HCT116 (cell line): Measurements from ENCODE around the gene ZNRF2.

Experiments
- ATF3 ChIP-seq: IDR thresholded peaks from 2 replicates; pipeline ENCODE4 v1.6.1; 2012
- CBX3 ChIP-seq: IDR thresholded peaks from 2 replicates; pipeline ENCODE4 v1.6.1; 2012; ENCODE audit warnings: low read depth
- CEBPB ChIP-seq: IDR thresholded peaks from 2 replicates; pipeline ENCODE4 v1.6.1; 2012; ENCODE audit warnings: low read depth
- CTCF ChIP-seq, 3 experiments: fragments of 200-600 bp in 1 of 3; sonication (generic) in 1 of 3; IDR thresholded peaks in 2 of 3; conservative IDR thresholded peaks in 1 of 3; 2 replicates each; pipeline ENCODE4 v1.5.1; 2012 to 2017; ENCODE audit warnings: low read depth in 2 of 3, low read length in 2 of 3, antibody characterized with exemption in 1 of 3, borderline replicate concordance in 1 of 3, control low read depth in 1 of 3, mild to moderate bottlenecking in 1 of 3, mixed read lengths in 1 of 3, mixed run types in 1 of 3, moderate library complexity in 1 of 3; ENCODE audit not compliant: insufficient read depth in 1 of 3
- EZH2 ChIP-seq: fragments of 200-600 bp; sonication (generic); IDR thresholded peaks from 2 replicates; pipeline ENCODE4 v1.6.1; 2017; ENCODE audit warnings: antibody characterized with exemption, mixed run types
- EZH2phosphoT487 ChIP-seq: fragments of 200-600 bp; IDR thresholded peaks from 2 replicates; pipeline ENCODE4 v1.6.1; 2018; ENCODE audit warnings: antibody characterized with exemption, borderline replicate concordance
- JUND ChIP-seq: IDR thresholded peaks from 2 replicates; pipeline ENCODE4 v1.6.1; 2012
- MAX ChIP-seq: IDR thresholded peaks from 2 replicates; pipeline ENCODE4 v1.6.1; 2012
- POLR2A ChIP-seq: IDR thresholded peaks from 2 replicates; pipeline ENCODE4 v1.7.0; 2011; ENCODE audit warnings: borderline replicate concordance; ENCODE audit not compliant: insufficient read depth, insufficient read length; ENCODE audit errors: extremely low read depth
- POLR2AphosphoS5 ChIP-seq: IDR thresholded peaks from 2 replicates; pipeline ENCODE4 v1.6.1; 2011; ENCODE audit warnings: mild to moderate bottlenecking, low read depth, low read length, moderate library complexity
- RAD21 ChIP-seq: IDR thresholded peaks from 2 replicates; pipeline ENCODE4 v1.6.1; 2012; ENCODE audit warnings: low read depth, mild to moderate bottlenecking
- SIN3A ChIP-seq: IDR thresholded peaks from 2 replicates; pipeline ENCODE4 v1.6.1; 2012; ENCODE audit warnings: low read depth
- ZBTB33 ChIP-seq: IDR thresholded peaks from 2 replicates; pipeline ENCODE4 v1.6.1; 2011; ENCODE audit warnings: mild to moderate bottlenecking, low read length, moderate library complexity; ENCODE audit not compliant: insufficient replicate concordance; ENCODE audit errors: extremely low read depth
- ZNF274 ChIP-seq: fragments of 200-500 bp; sonication (Bioruptor generic); IDR thresholded peaks from 2 replicates; pipeline ENCODE4 v1.6.1; 2014; ENCODE audit warnings: mild to moderate bottlenecking, low read depth, low read length, inconsistent platforms

GRCh38 chr7:30302656-30303311 lies 18.4 kb downstream of the ZNRF2 start:
- TF ChIP-seq CTCF (IDR thresholded peaks at IDR 0.05 in 2 of 3, conservative IDR thresholded peaks at IDR 0.05 in 1 of 3; ENCODE audit: borderline replicate concordance in 1 of 3, insufficient read depth in 1 of 3, low read depth in 2 of 3, low read length in 2 of 3): no peak
- TF ChIP-seq ZNF274: no peak
- no peak for TF ChIP-seq POLR2AphosphoS5
- no peak for TF ChIP-seq POLR2A
- TF ChIP-seq CBX3: no peak
- TF ChIP-seq EZH2phosphoT487: no peak
- no peak for TF ChIP-seq MAX
- no peak for TF ChIP-seq EZH2
- no peak for TF ChIP-seq CEBPB
- TF ChIP-seq SIN3A: no peak
- no peak for TF ChIP-seq ATF3
- no peak for TF ChIP-seq ZBTB33
- TF ChIP-seq JUND: no peak
- no peak for TF ChIP-seq RAD21
